Urinary bladder (tissue), 4 donors: ENCODE results near the gene NDST3. TPM values are rescaled to one million over a fixed set of nuclear protein-coding genes. Genes with fewer than 3 reads are reported as not detected.
A peak's percentile ranks its signal among the peaks of the same experiment; 100 is the strongest.

Experiments used
- DNase-seq: peaks from one replicate; pipeline ENCODE4 v3.0.0-alpha.2; 2015; ENCODE audit errors: extremely low spot score
- H3K27ac ChIP-seq: one replicate; pipeline ENCODE4 v1.5.1; 2013; ENCODE audit warnings: low read depth, mild to moderate bottlenecking, moderate library complexity
- H3K36me3 ChIP-seq: one replicate; pipeline ENCODE4 v1.6.1; 2013; ENCODE audit warnings: mild to moderate bottlenecking, moderate library complexity; ENCODE audit not compliant: insufficient read depth
- H3K4me1 ChIP-seq: one replicate; pipeline ENCODE4 v1.6.1; 2013; ENCODE audit warnings: mild to moderate bottlenecking, moderate library complexity; ENCODE audit not compliant: insufficient read depth
- H3K4me3 ChIP-seq: one replicate; pipeline ENCODE4 v1.5.1; 2013; ENCODE audit warnings: low read depth, low read length
- WGBS: extraction: QIAGEN DNeasy Blood & Tissue Kit; methylation state at CpG from one replicate; pipeline ENCODE4 v1.1.7; 2013; 5-methylcytosine and 5-hydroxymethylcytosine counted together
- polyA plus RNA-seq: library from polyadenylated mRNA; stranded (reverse); fragments of 200-250 nt; gene quantifications from one replicate; pipeline ENCODE4 v1.2.3, GENCODE V29; 2013
- total RNA-seq: library from RNA; depleted of rRNA; stranded (reverse); fragments of >200 nt; gene quantifications from one replicate; pipeline ENCODE4 v1.2.3, GENCODE V29; 2014
- donor health status: healthy with polysubstance abuse.
- donor health status: healthy.

Gene NDST3
- total and polyA plus RNA-seq, 2 donors = 0.04 to 2.2 TPM

DNA sequence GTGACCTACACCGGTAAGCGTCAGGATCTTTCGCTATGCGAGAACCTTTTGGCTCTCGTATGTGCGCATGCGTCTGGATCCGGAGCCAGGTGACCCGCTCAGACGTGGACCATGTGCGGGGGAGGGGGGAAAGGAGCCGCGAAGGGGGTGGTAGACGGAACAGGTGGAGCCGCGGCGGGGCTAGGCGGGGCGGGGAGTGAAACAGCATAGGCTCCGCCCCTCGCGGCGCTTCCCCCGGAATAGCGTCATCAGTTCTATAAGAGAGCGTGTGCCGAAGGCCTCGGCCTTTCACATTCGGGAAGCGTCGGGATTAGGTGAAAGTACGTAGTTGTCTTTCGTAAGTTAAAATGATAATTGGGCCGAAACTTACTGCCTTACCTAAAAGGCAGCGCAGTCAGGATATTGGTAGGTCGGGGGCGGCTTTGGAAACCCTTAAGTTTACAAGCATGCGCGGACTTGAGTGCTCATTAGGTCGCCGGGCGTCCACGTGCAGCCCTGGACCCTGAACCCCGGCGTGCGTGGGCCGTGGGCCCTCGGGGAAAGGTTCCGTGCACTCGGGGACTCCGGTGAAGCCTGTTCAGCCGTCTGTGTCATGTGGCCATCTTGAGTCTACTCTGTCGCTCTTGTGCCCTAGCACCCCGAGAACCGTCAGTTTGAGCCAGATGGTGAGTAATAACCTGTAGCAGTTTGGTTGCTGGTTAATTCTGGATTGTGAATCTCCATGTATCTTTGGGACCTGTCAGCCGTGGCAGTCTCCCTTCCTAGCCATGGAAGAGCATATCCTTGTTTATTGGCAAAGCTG lies 244.4 kb downstream of the NDST3 start:
- Histone ChIP-seq H3K4me3 (peak overlapping the region; percentile 70), H3K36me3 (peaks cover 2% of the 10 kb centered on the region), H3K4me1 (no peaks in the 10 kb centered on the region), H3K27ac (peak overlapping the region; percentile 75)
- WGBS = under 1% methylated on average over 56 of the region's 56 CpGs
- DNase-seq = peak; percentile 87

GRCh38 chr4:118279328-118279727 lies 245.0 kb downstream of the NDST3 start:
- Histone ChIP-seq H3K4me3 (peak overlapping the region; percentile 70), H3K4me1 (no peaks in the 10 kb centered on the region), H3K27ac (peak overlapping the region; percentile 75), H3K36me3 (peaks cover 2% of the 10 kb centered on the region)
- no peak for DNase-seq
- WGBS = 9% methylated on average over 13 of the region's 13 CpGs

- H3K36me3 ChIP-seq = peaks cover 2% of the 10 kb centered on the region
- H3K4me3 ChIP-seq = no peak overlapping the region
- no peak overlapping the region for H3K27ac ChIP-seq
- no peaks in the 10 kb centered on the region for H3K4me1 ChIP-seq
- 28% methylated on average over 2 of the region's 2 CpGs for WGBS
- DNase-seq = no peak
Observed at GRCh38 chr4:118279920-118280432, 245.7 kb downstream of the NDST3 start.

DNA sequence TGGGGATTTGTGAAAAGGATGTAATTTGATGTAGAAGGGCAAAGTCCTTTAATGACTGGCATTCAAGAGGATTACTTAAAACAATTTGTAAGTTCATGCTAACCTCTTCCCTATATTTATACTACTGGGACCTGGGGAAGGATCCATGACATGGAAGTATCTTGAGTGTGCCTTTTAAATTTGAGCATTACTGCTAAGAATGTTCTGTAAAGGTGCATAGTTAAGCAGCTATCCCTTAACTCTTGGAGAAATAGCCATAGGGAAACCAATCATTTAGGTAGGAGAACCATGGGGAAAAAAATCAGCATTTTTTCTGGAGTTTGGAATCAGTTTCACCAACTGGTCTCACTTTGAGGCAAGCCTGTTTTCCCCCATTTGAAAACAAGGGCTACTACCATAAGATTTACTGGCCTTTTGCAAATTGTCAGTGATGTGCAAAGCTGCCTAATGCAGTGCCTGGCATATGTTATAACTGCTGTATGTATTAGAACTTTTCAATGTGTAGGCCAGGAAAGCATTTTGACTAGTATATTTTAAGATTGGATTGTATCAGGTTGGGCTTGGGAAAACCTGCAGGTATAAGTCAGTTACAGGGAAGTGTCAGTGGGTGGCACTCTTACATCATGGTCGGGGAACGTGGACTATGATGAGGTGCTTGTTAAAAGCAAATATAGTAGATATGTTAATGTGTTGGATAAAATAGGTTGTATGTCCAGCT lies 246.4 kb downstream of the NDST3 start:
- H3K4me3 ChIP-seq = no peak overlapping the region
- no peak for DNase-seq
- no peak overlapping the region for H3K27ac ChIP-seq
- peaks cover 2% of the 10 kb centered on the region for H3K36me3 ChIP-seq
- 15% methylated on average over 2 of the region's 2 CpGs for WGBS
- H3K4me1 ChIP-seq = no peaks in the 10 kb centered on the region

- no peak overlapping the region for H3K4me3 ChIP-seq
- peak overlapping the region; percentile 5 for H3K27ac ChIP-seq
- peaks cover 2% of the 10 kb centered on the region for H3K36me3 ChIP-seq
- WGBS = 28% methylated on average over 9 of the region's 9 CpGs
- H3K4me1 ChIP-seq = no peaks in the 10 kb centered on the region
- DNase-seq = no peak
Observed at GRCh38 chr4:118281611-118282442, 247.5 kb downstream of the NDST3 start.

DNA sequence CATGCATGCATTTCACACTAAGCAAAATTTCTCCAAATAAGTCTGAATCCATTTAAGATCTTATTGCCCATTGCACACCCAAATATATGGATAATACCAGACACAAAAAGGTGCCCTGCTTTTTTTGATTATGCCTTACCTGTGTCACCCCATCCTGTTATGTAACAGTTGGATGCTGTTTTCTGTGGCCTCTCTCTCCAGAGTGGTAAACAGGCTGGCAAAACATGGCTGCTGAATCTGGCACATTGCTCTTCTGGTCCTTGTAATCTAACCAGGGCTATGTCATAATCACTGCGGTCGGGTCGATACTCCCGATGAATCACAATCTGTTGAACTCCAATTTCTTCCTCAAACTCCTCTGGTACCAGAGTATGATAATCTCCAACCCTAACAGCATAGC lies 248.4 kb downstream of the NDST3 start:
- Histone ChIP-seq H3K27ac (no peak overlapping the region), H3K4me3 (no peak overlapping the region), H3K4me1 (no peaks in the 10 kb centered on the region), H3K36me3 (peaks cover 2% of the 10 kb centered on the region)
- WGBS = 65% methylated on average over 4 of the region's 4 CpGs
- DNase-seq = no peak

- 82% methylated on average over 3 of the region's 3 CpGs for WGBS
- Histone ChIP-seq H3K4me3 (no peak overlapping the region), H3K27ac (no peak overlapping the region), H3K4me1 (no peaks in the 10 kb centered on the region), H3K36me3 (peaks cover 2% of the 10 kb centered on the region)
- DNase-seq = no peak
Observed at GRCh38 chr4:118284169-118284568, 249.9 kb downstream of the NDST3 start.

DNA sequence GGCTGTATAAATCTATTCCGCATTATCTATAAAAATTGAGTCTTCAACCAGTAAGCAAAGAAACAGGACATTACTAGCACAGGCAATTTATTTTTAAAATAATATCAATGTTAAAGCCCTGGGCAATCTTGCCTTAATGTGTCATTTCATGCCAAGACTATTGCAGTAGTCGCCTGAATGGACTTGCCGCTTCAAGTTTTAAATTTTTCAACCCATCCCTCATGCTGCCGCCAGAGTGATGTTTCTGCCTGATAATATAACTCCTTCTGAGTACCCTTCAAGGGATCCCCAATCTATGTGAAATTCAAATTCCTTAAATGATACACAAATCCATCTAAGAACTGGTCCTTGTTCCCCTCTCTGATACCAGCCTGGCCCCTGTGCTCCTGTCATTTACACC lies 251.6 kb downstream of the NDST3 start:
- DNase-seq = no peak
- H3K4me1 ChIP-seq = no peaks in the 10 kb centered on the region
- peaks cover 2% of the 10 kb centered on the region for H3K36me3 ChIP-seq
- no peak overlapping the region for H3K4me3 ChIP-seq
- WGBS = 97% methylated on average over 4 of the region's 4 CpGs
- H3K27ac ChIP-seq = no peak overlapping the region

DNA sequence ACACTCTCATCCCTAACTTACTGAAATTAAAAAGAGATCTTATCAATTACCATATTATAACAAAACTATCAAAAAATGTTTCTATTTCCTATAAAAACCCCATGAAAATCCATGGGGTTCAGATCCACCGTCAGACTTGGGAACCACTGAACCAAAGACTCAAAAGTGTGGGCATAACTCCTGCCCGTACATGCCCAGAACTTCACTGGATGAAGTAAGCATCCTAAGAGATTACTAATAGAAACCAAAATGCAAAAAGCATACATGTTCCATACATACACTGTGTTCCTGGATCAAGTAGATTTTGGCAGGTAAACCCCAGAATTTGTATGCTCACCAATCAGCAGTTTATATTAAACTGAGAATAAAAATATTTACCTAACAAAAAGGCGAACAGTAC lies 252.4 kb downstream of the NDST3 start:
- Histone ChIP-seq H3K27ac (no peak overlapping the region), H3K4me3 (no peak overlapping the region), H3K4me1 (no peaks in the 10 kb centered on the region), H3K36me3 (peaks cover 2% of the 10 kb centered on the region)
- WGBS = 94% methylated on average over 3 of the region's 3 CpGs
- no peak for DNase-seq

- H3K4me1 ChIP-seq = no peaks in the 10 kb centered on the region
- H3K27ac ChIP-seq = no peak overlapping the region
- H3K4me3 ChIP-seq = no peak overlapping the region
- 61% methylated on average over 2 of the region's 2 CpGs for WGBS
- no peak for DNase-seq
- no peaks in the 10 kb centered on the region for H3K36me3 ChIP-seq
Observed at GRCh38 chr4:118287711-118288451, 253.6 kb downstream of the NDST3 start.

GRCh38 chr4:118289794-118290193 lies 255.5 kb downstream of the NDST3 start:
- DNase-seq = no peak
- H3K27ac ChIP-seq = no peak overlapping the region
- no peaks in the 10 kb centered on the region for H3K36me3 ChIP-seq
- WGBS = 24% methylated on average over 1 of the region's 1 CpG
- H3K4me3 ChIP-seq = no peak overlapping the region
- no peaks in the 10 kb centered on the region for H3K4me1 ChIP-seq

GRCh38 chr4:118290951-118291350 lies 256.7 kb downstream of the NDST3 start:
- Histone ChIP-seq H3K4me3 (no peak overlapping the region), H3K36me3 (no peaks in the 10 kb centered on the region), H3K27ac (no peak overlapping the region), H3K4me1 (no peaks in the 10 kb centered on the region)
- WGBS = 59% methylated on average over 2 of the region's 2 CpGs
- no peak for DNase-seq

DNA sequence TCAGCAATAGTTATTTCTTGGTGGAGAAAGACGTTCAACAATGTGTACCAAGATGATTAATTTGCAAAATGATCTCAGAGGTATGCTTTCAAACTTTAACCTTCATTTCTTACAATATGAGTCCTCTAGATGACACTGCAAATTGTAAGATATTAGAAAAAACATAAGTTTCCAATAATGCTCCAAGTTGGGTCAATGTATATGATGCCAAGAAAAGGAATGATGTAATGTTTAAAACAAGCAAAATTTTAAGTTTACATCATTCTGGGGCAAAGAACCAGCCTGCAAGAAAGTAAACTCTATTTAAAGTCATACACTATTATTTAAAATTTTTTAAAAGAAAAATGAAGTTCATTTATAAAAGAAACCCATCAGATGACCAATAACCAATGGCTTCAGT lies 262.4 kb downstream of the NDST3 start:
- WGBS = 62% methylated on average over 1 of the region's 1 CpG
- DNase-seq = no peak
- H3K36me3 ChIP-seq = peaks cover 1% of the 10 kb centered on the region
- H3K4me3 ChIP-seq = no peak overlapping the region
- H3K4me1 ChIP-seq = no peaks in the 10 kb centered on the region
- no peak overlapping the region for H3K27ac ChIP-seq
